Raji (cell line): ENCODE measurements around the gene TMEM163.

Experiments
- POLR2A ChIP-seq: IDR thresholded peaks from 2 replicates; pipeline ENCODE4 v1.6.1; 2011; ENCODE audit warnings: low read depth, low read length, control low read depth; ENCODE audit not compliant: insufficient read depth

The TMEM163 gene

DNA sequence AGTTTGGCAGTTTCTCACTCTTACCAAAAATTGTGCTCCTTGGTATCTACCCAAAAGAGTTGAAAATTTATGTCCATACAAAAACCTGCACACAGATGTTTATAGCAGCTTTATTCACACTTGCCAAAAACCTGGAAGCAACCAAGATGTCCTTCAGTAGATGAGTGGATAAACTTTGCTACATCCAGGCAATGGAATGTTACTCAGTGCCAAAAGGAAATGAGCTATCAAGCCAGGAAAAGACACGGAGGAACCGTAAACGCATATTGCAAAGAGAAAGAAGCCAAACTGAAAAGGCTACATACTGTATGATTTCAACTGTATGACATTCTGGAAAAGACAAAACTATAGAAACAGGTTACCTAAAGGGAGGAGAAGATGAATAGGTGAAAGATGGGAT is 36.1 kb downstream of the TMEM163 start:
- no peak for TF ChIP-seq POLR2A

DNA sequence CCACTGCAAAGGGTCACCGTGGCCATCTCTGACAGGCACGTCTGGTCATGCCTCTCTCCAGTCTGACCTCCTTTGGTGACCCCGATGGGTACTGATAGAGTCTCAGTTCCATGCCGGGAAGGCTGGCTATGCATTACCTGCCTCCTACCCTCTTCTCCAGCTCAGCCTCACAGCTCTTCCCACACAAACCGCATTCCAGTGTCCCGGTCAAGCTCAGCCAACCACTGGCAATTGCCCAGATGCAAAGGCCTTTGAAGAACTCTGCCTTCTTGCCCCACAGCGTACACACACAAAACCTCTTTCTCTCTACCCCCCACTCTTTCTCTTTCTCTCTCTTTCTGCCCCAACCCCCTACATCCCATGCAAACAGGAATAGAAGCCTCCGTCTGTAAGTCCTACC is 37.6 kb downstream of the TMEM163 start:
- TF ChIP-seq POLR2A: no peak

DNA sequence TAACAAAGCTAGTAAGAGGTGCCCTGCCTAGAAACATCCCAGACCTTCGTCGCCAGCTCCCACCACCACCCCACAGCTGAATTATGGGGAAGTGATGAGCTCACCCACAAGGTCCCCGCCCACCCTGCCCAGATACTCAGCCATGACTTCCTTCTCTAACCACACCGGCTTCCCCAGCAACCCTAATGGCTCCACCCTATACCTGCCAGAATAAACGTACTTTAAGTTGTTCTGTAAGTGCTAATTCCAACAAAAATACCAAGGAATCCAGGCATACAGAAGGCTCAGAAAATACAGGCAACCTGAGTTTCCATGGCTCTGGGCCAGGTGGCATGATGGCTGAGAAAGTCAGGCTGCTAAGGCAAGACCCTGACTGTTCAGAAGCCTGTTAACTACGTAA is 39.1 kb downstream of the TMEM163 start:
- TF ChIP-seq POLR2A: no peak

DNA sequence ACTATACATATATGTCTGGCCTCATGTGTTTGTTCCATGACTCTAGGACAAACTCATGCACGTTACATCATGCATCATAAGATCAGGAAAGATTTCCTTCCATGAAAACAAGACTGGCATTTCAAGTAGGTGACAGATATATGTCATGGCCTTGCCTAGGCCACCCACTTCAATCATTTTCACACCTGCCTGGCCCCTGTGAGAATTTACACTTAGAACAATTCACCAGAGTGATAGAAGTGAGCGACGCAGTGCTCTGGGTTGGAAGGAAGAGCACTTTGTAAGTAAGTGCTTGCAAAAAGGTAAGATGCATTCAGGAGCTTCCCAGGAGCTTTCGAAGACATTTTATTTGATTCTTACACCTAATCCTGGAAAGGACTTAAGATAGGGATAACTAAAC is 39.5 kb downstream of the TMEM163 start:
- TF ChIP-seq POLR2A: no peak

DNA sequence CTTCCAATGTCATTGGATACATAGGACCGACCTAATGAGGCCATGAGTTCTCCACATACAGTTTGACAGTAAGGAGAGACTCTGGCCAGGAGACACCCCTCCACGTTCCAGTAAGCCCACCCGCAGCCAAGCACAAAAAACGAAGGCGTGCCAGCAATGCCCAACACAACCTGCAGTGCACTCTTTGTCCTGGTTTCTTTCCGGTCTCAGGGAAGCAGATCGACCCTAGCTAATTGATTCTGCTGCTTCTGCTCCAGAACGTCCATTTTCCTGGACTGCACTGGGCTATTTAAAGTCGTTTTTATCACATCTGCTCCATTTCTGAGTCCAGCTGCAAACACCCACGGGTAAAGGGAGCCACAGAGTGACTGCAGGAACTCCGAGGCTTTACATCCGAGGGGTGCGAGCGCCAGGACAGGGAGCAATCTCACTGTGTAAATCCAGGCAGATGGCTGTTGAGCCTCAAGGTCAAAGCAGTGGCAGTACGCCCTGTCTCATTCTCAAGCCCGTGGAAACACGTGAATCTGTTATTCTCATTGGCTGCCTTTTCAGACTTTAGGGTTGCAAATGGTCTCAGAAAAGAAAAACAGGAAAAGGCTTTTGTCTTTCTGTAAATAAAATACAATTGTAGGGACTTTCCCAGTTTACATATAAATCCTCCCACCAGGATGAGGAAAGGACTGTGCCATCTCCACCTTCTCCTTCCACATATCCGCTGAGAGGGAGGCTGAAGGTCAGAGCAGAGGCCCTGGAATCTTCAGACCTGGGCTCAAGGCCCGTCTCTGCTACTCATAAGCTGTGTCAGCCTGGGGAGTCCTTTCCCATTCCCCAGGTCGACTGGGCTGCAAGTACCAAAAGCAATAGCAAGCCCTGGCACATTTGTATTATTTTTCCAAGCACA is 40.7 kb downstream of the TMEM163 start:
- TF ChIP-seq POLR2A: no peak

DNA sequence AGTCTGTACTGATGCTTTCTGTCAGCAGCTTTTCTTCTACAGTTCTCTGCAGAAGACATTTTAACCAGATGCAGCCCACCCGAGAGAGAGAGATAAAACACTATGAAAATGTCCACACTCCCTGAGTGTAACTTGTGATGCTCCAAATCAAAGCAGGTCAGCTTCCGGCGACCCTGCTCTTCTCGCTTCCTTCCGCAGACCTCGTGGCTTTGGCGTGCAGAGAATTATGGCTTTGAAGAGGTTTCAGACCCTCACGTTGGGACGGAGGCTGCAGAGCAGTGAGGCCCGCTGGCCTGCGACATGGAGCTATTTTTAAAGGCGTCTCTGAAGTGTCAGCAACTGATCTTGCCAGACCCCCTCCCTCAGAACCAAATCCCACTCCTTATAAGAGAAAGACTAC is 41.8 kb downstream of the TMEM163 start:
- TF ChIP-seq POLR2A: no peak

DNA sequence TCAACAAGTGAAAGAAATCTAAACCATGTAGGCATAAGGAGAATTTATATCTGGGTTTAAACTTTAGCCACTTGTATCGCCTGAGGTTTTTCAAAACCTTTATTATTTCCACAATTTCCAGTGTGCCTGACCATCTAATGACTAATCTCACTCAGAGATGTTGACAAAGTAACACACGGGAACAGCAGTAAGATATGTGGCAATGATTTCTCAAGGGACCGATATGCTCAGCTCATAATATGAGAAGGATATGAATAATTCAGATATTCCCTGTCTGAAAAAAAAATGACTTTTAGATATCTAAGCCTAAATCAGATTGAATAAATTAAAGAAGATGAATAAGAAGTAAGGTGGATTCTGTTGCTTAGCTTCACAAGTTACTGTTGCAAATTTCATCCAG is 43.5 kb downstream of the TMEM163 start:
- no peak for TF ChIP-seq POLR2A

DNA sequence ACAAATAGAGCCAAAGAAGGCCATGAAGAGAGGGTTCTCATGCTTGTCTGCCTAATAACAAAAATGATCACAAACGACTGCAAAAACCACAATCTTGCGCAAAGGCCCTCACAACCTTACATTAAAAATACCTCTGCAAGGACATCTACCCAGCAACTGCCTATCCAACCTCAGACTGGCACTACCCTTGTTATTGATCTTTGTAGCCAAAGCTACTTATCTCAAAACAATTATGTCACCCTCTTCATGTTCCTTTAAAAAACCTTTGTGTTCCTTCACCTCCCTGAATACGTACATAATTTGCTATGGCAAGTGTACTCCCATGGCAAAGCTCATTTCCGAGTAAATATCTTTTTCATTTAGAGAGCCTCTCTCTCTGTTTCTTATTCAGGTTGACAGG is 44.1 kb downstream of the TMEM163 start:
- TF ChIP-seq POLR2A: no peak

DNA sequence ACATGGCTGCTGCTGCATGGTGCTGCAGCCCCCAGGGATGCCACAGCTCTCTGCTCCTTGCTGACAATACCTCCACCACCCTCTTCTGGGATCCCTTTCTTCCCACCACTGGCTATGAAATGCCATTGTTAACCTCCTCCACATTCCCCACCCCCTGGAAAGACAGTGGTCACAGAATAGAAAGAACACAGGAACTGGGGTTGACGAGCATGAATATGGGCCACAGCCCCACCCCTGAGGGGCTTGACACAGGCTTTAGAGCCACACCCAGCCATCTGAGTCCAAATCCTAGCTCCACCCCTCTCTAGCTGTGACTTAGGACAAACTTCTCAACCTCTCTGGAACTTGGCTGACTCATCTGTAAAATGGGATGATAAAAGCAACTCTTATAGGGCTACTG is 47.3 kb downstream of the TMEM163 start:
- no peak for TF ChIP-seq POLR2A

DNA sequence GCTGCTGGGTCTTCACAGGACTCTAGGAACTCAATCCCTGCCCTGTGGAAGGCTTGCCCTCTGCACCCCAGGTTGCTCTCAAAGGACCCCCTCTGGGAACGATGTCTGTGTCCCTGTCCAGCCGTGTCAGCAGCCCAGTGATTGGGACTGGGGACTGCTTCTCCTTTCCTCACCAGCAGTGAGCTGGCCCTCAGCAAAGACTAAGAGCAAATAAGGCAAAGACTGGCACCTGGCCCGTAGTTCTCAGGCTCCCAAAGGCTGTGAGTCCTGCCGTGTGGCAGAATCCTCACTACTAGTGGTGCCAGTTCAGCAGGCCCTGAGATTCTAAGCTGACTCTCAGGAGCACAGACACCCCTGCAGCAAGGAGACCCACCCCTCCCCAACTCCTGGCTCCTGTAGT is 47.8 kb downstream of the TMEM163 start:
- TF ChIP-seq POLR2A: no peak

DNA sequence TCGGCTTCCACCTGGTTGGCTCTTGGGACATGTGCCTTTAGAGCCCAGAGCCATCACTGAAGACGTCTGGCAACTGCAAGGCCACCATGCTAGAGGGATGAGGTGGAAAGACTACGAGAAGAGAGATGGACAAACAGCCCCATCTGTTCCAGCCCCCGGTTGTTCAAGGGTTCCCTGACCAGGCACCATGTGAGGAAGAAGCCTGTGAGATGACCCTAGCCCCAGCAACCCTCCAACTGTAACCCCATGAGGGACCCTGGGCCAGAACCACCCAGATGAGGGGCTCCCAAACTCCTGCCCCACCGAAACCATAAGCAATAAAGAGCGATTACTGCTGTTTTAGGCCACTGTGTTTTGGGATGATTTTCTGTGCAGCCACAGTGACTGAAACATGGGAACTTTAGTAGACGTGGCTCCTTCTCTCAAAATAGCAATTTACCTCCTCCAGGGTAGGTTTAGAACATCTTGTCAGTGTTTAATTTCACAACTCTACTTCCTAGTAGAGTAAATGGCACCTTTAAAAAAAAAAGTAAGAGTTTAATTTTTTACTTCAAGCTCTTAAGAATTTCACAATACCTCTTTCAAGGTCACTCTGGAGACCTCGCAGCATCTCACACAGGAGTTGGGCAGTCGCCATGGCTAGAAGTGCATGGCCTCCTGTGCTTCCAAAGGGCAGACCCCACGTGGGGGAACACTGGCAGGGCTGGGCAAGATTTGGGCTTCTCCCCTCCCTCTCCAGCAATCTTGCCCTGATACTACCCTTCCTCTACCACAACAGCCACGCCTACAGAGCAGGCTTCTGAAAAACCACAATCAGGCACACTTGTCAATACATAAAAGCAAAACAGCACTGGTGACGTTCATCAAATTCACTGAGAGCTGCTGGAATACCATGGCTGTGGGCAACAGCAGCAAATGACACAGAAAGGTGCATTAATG is 48.8 kb downstream of the TMEM163 start:
- no peak for TF ChIP-seq POLR2A

DNA sequence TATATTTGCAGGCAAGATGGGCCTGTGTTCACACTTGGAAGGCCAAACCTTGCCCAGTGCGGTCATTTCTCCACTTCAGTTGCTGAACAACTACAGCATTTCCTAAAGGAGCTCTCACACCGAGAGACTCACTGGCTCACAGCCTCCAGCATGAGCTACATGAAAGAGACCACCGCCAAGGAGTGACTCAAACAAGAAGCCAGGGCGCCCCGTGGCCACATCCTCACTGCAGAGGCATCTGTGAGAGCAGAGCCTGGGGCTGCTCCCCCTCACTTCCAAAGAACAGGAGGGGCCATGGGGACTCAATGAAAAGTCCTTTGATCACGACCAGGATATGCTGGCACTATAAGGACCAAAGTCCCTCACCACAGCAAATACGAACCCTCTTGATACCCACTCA is 50.0 kb downstream of the TMEM163 start:
- no peak for TF ChIP-seq POLR2A

DNA sequence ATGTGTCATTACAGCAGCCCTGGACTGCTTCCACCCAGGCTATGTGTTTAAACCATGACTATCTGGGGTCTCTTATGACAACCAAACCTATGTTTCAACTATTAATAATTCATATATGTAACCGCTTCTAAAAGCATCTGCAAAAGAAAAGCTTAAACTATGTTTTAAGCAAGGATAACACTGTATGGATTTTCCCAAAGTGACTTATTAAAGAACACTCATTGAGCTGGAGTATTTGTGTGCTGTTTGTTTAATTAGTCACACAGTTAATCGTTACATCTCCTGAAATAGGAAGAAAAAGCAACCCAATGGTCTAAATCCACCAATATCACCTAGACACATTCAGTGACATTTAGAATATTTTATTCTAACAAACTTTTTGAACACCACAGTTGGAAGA is 51.3 kb downstream of the TMEM163 start:
- TF ChIP-seq POLR2A: no peak

DNA sequence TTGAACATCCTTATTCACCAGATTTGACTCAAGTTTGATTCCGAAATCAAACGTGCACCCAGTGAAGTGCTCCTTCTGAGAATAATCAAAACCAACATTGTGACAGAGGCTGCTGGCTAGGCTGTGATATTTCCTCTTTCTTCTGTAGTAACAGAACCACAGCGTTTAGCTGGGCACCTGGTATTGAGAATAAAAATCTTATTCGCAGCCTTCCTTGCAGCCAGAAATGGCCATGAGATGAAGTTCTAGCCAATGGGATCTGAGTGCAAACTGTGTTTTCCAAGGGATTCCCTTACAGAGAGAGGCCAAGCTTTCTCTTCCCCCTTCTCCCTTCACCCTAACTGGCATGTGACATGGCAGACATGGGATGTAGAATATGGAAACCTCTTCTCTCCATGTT is 51.7 kb downstream of the TMEM163 start:
- no peak for TF ChIP-seq POLR2A

DNA sequence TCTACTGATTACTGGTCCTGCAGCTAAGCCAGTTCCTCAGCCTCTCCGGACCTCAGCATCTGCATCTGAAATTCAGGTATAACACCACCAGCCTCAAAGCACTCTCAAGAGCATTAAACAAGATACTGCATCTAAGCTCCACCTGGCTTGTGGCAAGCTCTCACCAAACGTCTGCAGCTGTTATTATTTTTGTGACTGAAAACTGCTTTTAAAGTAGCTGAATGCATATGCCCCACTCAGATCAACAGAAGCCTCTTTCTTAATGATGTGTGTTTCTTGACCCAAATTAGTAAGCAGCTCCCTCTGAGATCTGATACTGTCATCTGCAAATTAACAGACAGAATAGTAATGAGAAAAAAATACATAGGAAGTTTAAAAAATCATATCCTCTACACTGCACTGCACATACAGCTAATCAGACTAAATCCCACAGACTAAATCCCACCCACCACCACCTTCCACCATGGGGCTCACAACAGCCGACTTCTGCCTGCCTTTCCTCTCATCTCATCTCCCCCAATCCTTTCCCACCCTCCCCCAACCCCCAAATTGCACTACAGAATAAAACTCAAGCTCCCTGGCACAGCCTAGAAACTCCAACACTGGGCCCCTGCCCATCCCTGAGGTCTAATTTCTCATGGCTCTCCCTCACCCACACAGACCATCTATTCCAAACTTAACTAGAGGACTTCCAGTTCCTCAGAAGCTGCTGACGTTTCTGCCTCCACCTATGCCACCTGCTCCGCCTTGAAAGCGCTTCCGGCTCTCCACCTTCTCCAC is 52.9 kb downstream of the TMEM163 start:
- no peak for TF ChIP-seq POLR2A
